GM23338 (cell line): Measurements from ENCODE around the gene CNIH3. TPM values are rescaled to one million over a fixed set of nuclear protein-coding genes. Genes with fewer than 3 reads are reported as not detected.

Experiments used
- ATAC-seq: fragments of 200-7000 bp; cut with Tn5 transposase; 3 replicates; pipeline ENCODE4 v1.9.1; 2020
- DNase-seq: peaks from one replicate; pipeline ENCODE4 v3.0.0-alpha.2; 2015; ENCODE audit warnings: low spot score
- H2AFZ ChIP-seq: fragments of 200-600 bp; sonication (generic); 2 replicates; pipeline ENCODE4 v1.8.0; 2016; ENCODE audit warnings: antibody characterized with exemption, mild to moderate bottlenecking, moderate library complexity
- H3F3A ChIP-seq: fragments of 200-600 bp; sonication (generic); replicated peaks from 2 replicates; pipeline ENCODE4 v1.8.0; 2017; ENCODE audit warnings: antibody characterized with exemption, mixed run types, low read depth
- H3K27ac ChIP-seq: fragments of 200-600 bp; sonication (generic); 2 replicates; pipeline ENCODE4 v1.6.1; 2016; ENCODE audit warnings: low read depth
- H3K27me3 ChIP-seq: fragments of 200-600 bp; sonication (generic); 2 replicates; pipeline ENCODE4 v1.8.0; 2016; ENCODE audit warnings: mild to moderate bottlenecking, mixed run types, moderate library complexity; ENCODE audit not compliant: insufficient read depth
- H3K36me3 ChIP-seq: fragments of 200-600 bp; sonication (generic); 2 replicates; pipeline ENCODE4 v1.8.0; 2016; ENCODE audit warnings: mild to moderate bottlenecking; ENCODE audit not compliant: insufficient read depth
- H3K4me1 ChIP-seq: fragments of 200-600 bp; sonication (generic); 2 replicates; pipeline ENCODE4 v1.8.0; 2016; ENCODE audit warnings: mild to moderate bottlenecking, moderate library complexity; ENCODE audit not compliant: insufficient read depth
- H3K4me2 ChIP-seq: fragments of 200-600 bp; sonication (generic); 2 replicates; pipeline ENCODE4 v1.7.1; 2017; ENCODE audit warnings: mixed run types
- H3K4me3 ChIP-seq: fragments of 200-600 bp; sonication (generic); 2 replicates; pipeline ENCODE4 v1.6.1; 2016; ENCODE audit warnings: mixed run types
- H3K79me2 ChIP-seq: fragments of 200-600 bp; sonication (generic); replicated peaks from 2 replicates; pipeline ENCODE4 v1.8.0; 2017; ENCODE audit warnings: mild to moderate bottlenecking; ENCODE audit not compliant: insufficient read depth
- H3K9me2 ChIP-seq: fragments of 200-600 bp; sonication (generic); 2 replicates; pipeline ENCODE4 v1.8.0; 2017; ENCODE audit not compliant: insufficient read depth
- H4K20me1 ChIP-seq: fragments of 200-600 bp; sonication (generic); replicated peaks from 2 replicates; pipeline ENCODE4 v1.8.0; 2017; ENCODE audit warnings: mild to moderate bottlenecking; ENCODE audit not compliant: insufficient read depth
- H3K27ac Mint-ChIP-seq: 2 replicates; pipeline ENCODE4 v1.8.0; 2020; ENCODE audit warnings: inconsistent platforms, mild to moderate bottlenecking, moderate library complexity, mixed read lengths
- H3K27me3 Mint-ChIP-seq: 3 replicates; pipeline ENCODE4 v1.8.0; 2022; ENCODE audit warnings: low read depth, mild to moderate bottlenecking, moderate library complexity, mixed read lengths, inconsistent platforms; ENCODE audit not compliant: insufficient read depth, poor library complexity
- H3K36me3 Mint-ChIP-seq: 3 replicates; pipeline ENCODE4 v1.8.0; 2021; ENCODE audit warnings: low read depth, mild to moderate bottlenecking, inconsistent platforms, moderate library complexity, mixed read lengths
- H3K4me1 Mint-ChIP-seq: 3 replicates; pipeline ENCODE4 v1.8.0; 2020; ENCODE audit warnings: mild to moderate bottlenecking, inconsistent platforms, mixed read lengths
- H3K4me3 Mint-ChIP-seq: 3 replicates; pipeline ENCODE4 v1.8.0; 2021; ENCODE audit warnings: moderate library complexity, mild to moderate bottlenecking, inconsistent platforms, mixed read lengths
- H3K9me3 Mint-ChIP-seq: 3 replicates; pipeline ENCODE4 v1.8.0; 2020; ENCODE audit warnings: moderate library complexity, mild to moderate bottlenecking, inconsistent platforms, mixed read lengths
- CREB1 ChIP-seq: fragments of 250-450 bp; sonication (Bioruptor Pico); IDR thresholded peaks from 2 replicates; pipeline ENCODE4 v1.5.0; 2020; ENCODE audit warnings: low read depth, mild to moderate bottlenecking, moderate library complexity
- CTCF ChIP-seq, 2 experiments: fragments of 200-600 bp in 1 of 2; sonication (generic) in 1 of 2; conservative IDR thresholded peaks; 2 replicates each; pipeline versions ENCODE4 v1.5.1 to v1.6.1; 2016 to 2017; ENCODE audit warnings: antibody characterized with exemption in 2 of 2, low read depth in 2 of 2, mild to moderate bottlenecking in 2 of 2, moderate library complexity in 1 of 2
- ETS1 ChIP-seq: IDR thresholded peaks from 2 replicates; pipeline ENCODE4 v1.6.1; 2016; ENCODE audit warnings: antibody characterized with exemption
- EZH2 ChIP-seq: fragments of 200-600 bp; sonication (generic); IDR thresholded peaks from one replicate; pipeline ENCODE4 v1.8.0; 2017; ENCODE audit warnings: antibody characterized with exemption, mild to moderate bottlenecking, low read depth; ENCODE audit not compliant: unreplicated experiment
- EZH2phosphoT487 ChIP-seq: fragments of 200-600 bp; sonication (generic); IDR thresholded peaks from one replicate; pipeline ENCODE4 v1.8.1; 2018; ENCODE audit warnings: antibody characterized with exemption; ENCODE audit not compliant: unreplicated experiment
- JUNB ChIP-seq: IDR thresholded peaks from one replicate; pipeline ENCODE4 v1.6.1; 2016; ENCODE audit warnings: antibody characterized with exemption; ENCODE audit not compliant: unreplicated experiment
- NANOG ChIP-seq: IDR thresholded peaks from 2 replicates; pipeline ENCODE4 v1.6.1; 2016; ENCODE audit warnings: antibody characterized with exemption, borderline replicate concordance
- POLR2AphosphoS5 ChIP-seq: IDR thresholded peaks from 2 replicates; pipeline ENCODE4 v1.6.1; 2016; ENCODE audit warnings: antibody characterized with exemption, low read depth
- REST ChIP-seq: IDR thresholded peaks from one replicate; pipeline ENCODE4 v1.6.1; 2018; ENCODE audit warnings: antibody characterized with exemption; ENCODE audit not compliant: unreplicated experiment
- STAT1 ChIP-seq: IDR thresholded peaks from one replicate; pipeline ENCODE4 v1.6.1; 2016; ENCODE audit warnings: antibody characterized with exemption; ENCODE audit not compliant: unreplicated experiment
- ZNF114 ChIP-seq: fragments of 250-450 bp; sonication (Bioruptor Pico); IDR thresholded peaks from 2 replicates; pipeline ENCODE4 v1.5.0; 2020; ENCODE audit warnings: mild to moderate bottlenecking, moderate library complexity
- ZNF331 ChIP-seq: fragments of 250-450 bp; sonication (Bioruptor Pico); IDR thresholded peaks from 2 replicates; pipeline ENCODE4 v1.5.0; 2020; ENCODE audit warnings: low read depth, mild to moderate bottlenecking, moderate library complexity
- ZNF462 ChIP-seq: fragments of 250-450 bp; sonication (Bioruptor Pico); IDR thresholded peaks from 2 replicates; pipeline ENCODE4 v1.5.0; 2020; ENCODE audit warnings: mild to moderate bottlenecking, moderate library complexity
- polyA plus RNA-seq: library from polyadenylated mRNA; unstranded; fragments of >200 nt; fragmentation: Nextera tagmentation; extraction: Ambion mirVana; gene quantifications from 2 replicates; pipeline ENCODE4 v1.2.1, GENCODE V29; 2016
- total RNA-seq: library from RNA; depleted of rRNA; stranded (reverse); fragments of >200 nt; shearing (Covaris generic); gene quantifications from 2 replicates; pipeline ENCODE4 v1.2.3, GENCODE V29; 2014

CNIH3 gene
- total and polyA plus RNA-seq, 2 experiments from 2014 or later, result 3.6 to 5.1 TPM

- Mint-ChIP-seq H3K4me1 (peaks cover 2% of the 10 kb centered on the region; the same call in 1 of the 3 replicates), H3K9me3 (no peaks in the 10 kb centered on the region), H3K36me3 (no peaks in the 10 kb centered on the region), H3K27me3 (peaks cover 5% of the 10 kb centered on the region), H3K4me3 (no peak overlapping the region), H3K27ac (no peak overlapping the region)
- H2AFZ ChIP-seq, result no peak overlapping the region
- TF ChIP-seq CREB1 (no peak), NANOG (no peak), STAT1 (no peak), EZH2 (no peak), ETS1 (no peak), CTCF (conservative IDR thresholded peaks at IDR 0.05; ENCODE audit: low read depth in 2 of 2) (no peak), JUNB (no peak), ZNF462 (CRISPR knock-in tag) (no peak), ZNF331 (CRISPR knock-in tag) (no peak), ZNF114 (CRISPR knock-in tag) (no peak), POLR2AphosphoS5 (no peak), EZH2phosphoT487 (no peak), REST (no peak)
- no peaks in the 10 kb centered on the region for H3K4me1 ChIP-seq
- no peaks in the 10 kb centered on the region for H4K20me1 ChIP-seq
- ATAC-seq, result no peak
- no peak overlapping the region for H3K4me2 ChIP-seq
- peaks cover 10% of the 10 kb centered on the region; the same call in 1 of the 2 replicates for H3K9me2 ChIP-seq
- no peaks in the 10 kb centered on the region for H3K79me2 ChIP-seq
- H3K4me3 ChIP-seq, result no peak overlapping the region
- no peaks in the 10 kb centered on the region for H3F3A ChIP-seq
- no peak for DNase-seq
- H3K27me3 ChIP-seq, result no peaks in the 10 kb centered on the region
- no peak overlapping the region for H3K27ac ChIP-seq
- no peaks in the 10 kb centered on the region for H3K36me3 ChIP-seq
These were observed 129.8 kb downstream of the CNIH3 start for GRCh38 chr1:224745924-224746323.
